ENCODE data around the gene AQP12B. TPM values are rescaled to one million over a fixed set of nuclear protein-coding genes. Genes with fewer than 3 reads are reported as not detected.

AQP12B gene
- total and polyA plus RNA-seq, 9 of the 15 experiments (the other 6 are each of a cell fraction or from before 2014, with no cell fraction given) = not detected

DNA sequence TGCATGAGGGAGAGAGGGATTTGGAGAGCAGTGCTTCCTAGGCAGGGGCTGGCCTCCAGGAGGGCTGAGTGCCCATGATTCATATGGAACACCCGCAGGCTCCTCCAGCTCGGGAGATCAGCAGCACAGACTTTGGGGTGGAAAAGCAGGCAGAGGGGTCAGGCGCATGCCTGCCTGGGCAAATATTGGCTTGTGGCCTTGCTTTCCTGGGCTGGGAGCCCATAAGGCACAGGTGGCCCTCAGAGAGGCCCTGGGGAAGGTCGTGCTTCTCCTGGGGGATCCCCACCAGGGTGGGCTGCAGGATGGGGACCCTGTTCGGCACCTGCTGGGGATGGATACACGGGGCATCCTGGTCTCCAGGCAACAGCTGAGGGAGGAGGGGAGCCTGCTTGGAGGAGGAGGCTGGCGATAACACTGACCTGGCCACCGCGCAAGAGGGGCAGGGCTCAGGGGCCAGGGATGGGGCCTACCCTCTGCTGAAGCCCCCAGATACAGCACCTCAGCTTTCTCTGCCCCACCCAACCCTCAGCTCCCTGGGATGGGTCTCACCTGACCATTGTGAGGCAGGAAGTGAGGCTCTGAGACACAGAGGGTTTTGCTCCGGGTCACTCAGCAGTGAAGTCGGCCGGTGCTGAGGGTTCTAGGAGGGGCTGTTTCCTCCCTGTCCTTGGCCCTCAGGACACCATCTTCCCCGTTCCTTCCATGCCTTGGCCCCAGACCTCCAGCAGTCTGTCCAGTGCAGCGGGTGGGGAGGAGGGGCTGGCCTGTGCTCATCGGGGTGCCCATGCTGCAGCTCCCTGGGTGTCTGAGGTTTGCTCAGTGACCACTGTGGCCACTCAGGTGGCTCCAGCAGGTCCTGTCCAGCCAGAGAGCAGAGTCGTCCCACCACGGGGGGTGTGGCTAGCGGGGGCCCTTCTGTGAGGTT, 21.0 kb upstream of the AQP12B start:
- H2AFZ ChIP-seq (ENCODE audit: low read depth, low read length) = no peak overlapping the region
- intact Hi-C loops (cut with micrococcal nuclease) = loop anchor here (10.0 kb wide), 1 partner anchor 189 kb away; no protein-coding TSS in a partner anchor
- no peaks in the 10 kb centered on the region for H3K79me2 ChIP-seq (ENCODE audit: control insufficient read depth, insufficient read depth, low read length)
- peaks cover 5 to 52% of the 10 kb centered on the region in 2 experiments; a peak in 4 of 5 replicates for H3K27me3 ChIP-seq (ENCODE audit: control insufficient read depth in 2 of 2, insufficient read depth in 2 of 2, low read length in 2 of 2)
- no peaks in the 10 kb centered on the region for H3K4me1 ChIP-seq (replicated peaks in 1 of 2; ENCODE audit: control insufficient read depth in 2 of 2, insufficient read depth in 2 of 2, low read length in 2 of 2)
- no peak overlapping the region for H3K9ac ChIP-seq (ENCODE audit: insufficient read depth in 1 of 2, low read depth in 2 of 2, low read length in 2 of 2)
- BruUV-seq (replicated peaks) = no TSS peak
- no peaks in the 10 kb centered on the region for H4K20me1 ChIP-seq (replicated peaks; ENCODE audit: control insufficient read depth, insufficient read depth, low read length)
- H3K27ac ChIP-seq (ENCODE audit: extremely low read depth, low read depth, low read length) = no peak overlapping the region
- H3K9me1 ChIP-seq (ENCODE audit: control insufficient read depth, insufficient read depth, low read length) = no peaks in the 10 kb centered on the region
- WGBS (ENCODE audit: insufficient coverage, low coverage, missing lambda C conversion rate) = 0% methylated on average over 3 of the region's 18 CpGs
- H3K36me3 ChIP-seq (ENCODE audit: control insufficient read depth, insufficient read depth, low read length) = no peaks in the 10 kb centered on the region
- ATAC-seq (no peak), DNase-seq (ENCODE audit: extremely low read depth in 1 of 4, low spot score in 3 of 4) (no peak), FAIRE-seq (no peak)
- no peak overlapping the region for H3K4me2 ChIP-seq (ENCODE audit: insufficient read depth, low read length)
- no peaks in the 10 kb centered on the region for H3K9me3 ChIP-seq (replicated peaks; ENCODE audit: control insufficient read depth, insufficient read depth, low read depth, low read length)
- CTCF ChIA-PET (ENCODE audit: low intra/inter-chr PET ratio) = no interaction called here
- in situ Hi-C loops (cut with MboI) = no loop called here
- no peak overlapping the region for H3K4me3 ChIP-seq
- POLR2A ChIA-PET = no interaction called here
- no peak for TF ChIP-seq ZNF140 (CRISPR knock-in tag; IDR thresholded peaks at IDR 0.05)
- no peak for TF ChIP-seq SP1 (CRISPR knock-in tag; IDR thresholded peaks at IDR 0.05)
- no peak for TF ChIP-seq HBP1 (CRISPR knock-in tag; IDR thresholded peaks at IDR 0.05)
- no peak for TF ChIP-seq ZZZ3 (IDR thresholded peaks at IDR 0.05)
- TF ChIP-seq BHLHE40 (IDR thresholded peaks at IDR 0.05; ENCODE audit: low read length) = no peak
- TF ChIP-seq ZFP30 (CRISPR knock-in tag; IDR thresholded peaks at IDR 0.05; ENCODE audit: borderline replicate concordance) = no peak
- no peak for TF ChIP-seq ZKSCAN8 (CRISPR knock-in tag; IDR thresholded peaks at IDR 0.05)
- no peak for TF ChIP-seq SMARCB1 (IDR thresholded peaks at IDR 0.05; ENCODE audit: insufficient read length, low read depth)
- no peak for TF ChIP-seq NEUROD1 (IDR thresholded peaks at IDR 0.05; ENCODE audit: borderline replicate concordance, low read depth, low read length, partially characterized antibody)
- TF ChIP-seq CBFA2T3 (IDR thresholded peaks at IDR 0.05) = no peak
- TF ChIP-seq RAD51 (IDR thresholded peaks at IDR 0.05; ENCODE audit: borderline replicate concordance, low read depth) = no peak
- TF ChIP-seq ATF4 (CRISPR knock-in tag; IDR thresholded peaks at IDR 0.05) = no peak
- no peak for TF ChIP-seq MYBL2 (IDR thresholded peaks at IDR 0.05; ENCODE audit: low read depth)
- TF ChIP-seq MYBL2 (CRISPR knock-in tag; IDR thresholded peaks at IDR 0.05; ENCODE audit: borderline replicate concordance) = no peak
